ENCODE measurements around the gene AMOTL2.

DNA sequence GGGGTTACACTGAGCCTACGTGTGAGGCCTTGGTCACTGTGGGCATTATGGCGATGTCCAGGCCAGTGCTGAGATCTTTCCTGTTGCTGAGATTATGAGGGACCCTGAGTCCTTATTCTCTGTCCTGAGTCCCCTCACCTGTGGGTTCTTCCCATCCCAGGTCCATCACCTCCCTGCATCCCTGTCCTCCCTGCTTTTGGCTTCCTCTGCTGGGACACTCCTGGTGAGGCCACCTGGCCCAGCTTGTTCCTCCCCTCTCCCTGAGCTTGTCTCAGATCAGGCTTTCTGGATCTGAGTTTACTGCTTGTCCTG is 36.1 kb downstream of the AMOTL2 start:
- TF ChIP-seq POLR2A (IDR thresholded peaks at IDR 0.05): no peak
- TF ChIP-seq, protein P1, sequence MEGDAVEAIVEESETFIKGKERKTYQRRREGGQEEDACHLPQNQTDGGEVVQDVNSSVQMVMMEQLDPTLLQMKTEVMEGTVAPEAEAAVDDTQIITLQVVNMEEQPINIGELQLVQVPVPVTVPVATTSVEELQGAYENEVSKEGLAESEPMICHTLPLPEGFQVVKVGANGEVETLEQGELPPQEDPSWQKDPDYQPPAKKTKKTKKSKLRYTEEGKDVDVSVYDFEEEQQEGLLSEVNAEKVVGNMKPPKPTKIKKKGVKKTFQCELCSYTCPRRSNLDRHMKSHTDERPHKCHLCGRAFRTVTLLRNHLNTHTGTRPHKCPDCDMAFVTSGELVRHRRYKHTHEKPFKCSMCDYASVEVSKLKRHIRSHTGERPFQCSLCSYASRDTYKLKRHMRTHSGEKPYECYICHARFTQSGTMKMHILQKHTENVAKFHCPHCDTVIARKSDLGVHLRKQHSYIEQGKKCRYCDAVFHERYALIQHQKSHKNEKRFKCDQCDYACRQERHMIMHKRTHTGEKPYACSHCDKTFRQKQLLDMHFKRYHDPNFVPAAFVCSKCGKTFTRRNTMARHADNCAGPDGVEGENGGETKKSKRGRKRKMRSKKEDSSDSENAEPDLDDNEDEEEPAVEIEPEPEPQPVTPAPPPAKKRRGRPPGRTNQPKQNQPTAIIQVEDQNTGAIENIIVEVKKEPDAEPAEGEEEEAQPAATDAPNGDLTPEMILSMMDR (IDR thresholded peaks at IDR 0.05): no peak

All from esophagus squamous epithelium (tissue), 4 donors.